A549 (cell line): Measurements from ENCODE around the gene EPPIN.

Experiments used
- CHD2 ChIP-seq: fragments of 150-350 bp; IDR thresholded peaks from 2 replicates; pipeline ENCODE4 v1.6.1; 2014; ENCODE audit warnings: low read length; ENCODE audit not compliant: partially characterized antibody
- EP300 ChIP-seq, 2 experiments: fragments of >200 bp; sonication (Bioruptor Twin); formaldehyde crosslinking; IDR thresholded peaks; 2 replicates in 1 of 2; 3 replicates in 1 of 2; pipeline ENCODE4 v1.6.1; 2016 to 2017
- HOXB13 ChIP-seq: fragments of 250-450 bp; sonication (Bioruptor Pico); IDR thresholded peaks from 2 replicates; pipeline ENCODE4 v1.5.0; 2020; ENCODE audit warnings: low read depth, mild to moderate bottlenecking, moderate library complexity
- MYC ChIP-seq: IDR thresholded peaks from 2 replicates; pipeline ENCODE4 v1.6.1; 2012; ENCODE audit warnings: mild to moderate bottlenecking, inconsistent platforms, low read length, improper control_type of control experiment, borderline replicate concordance
- POLR2A ChIP-seq: IDR thresholded peaks from 2 replicates; pipeline ENCODE4 v1.6.1; 2012; ENCODE audit warnings: mild to moderate bottlenecking, low read length
- RAD21 ChIP-seq, 2 experiments: fragments of >200 bp in 1 of 2; sonication (Bioruptor Twin) in 1 of 2; formaldehyde crosslinking in 1 of 2; IDR thresholded peaks in 1 of 2; conservative IDR thresholded peaks in 1 of 2; 2 replicates in 1 of 2; 3 replicates in 1 of 2; pipeline ENCODE4 v1.6.1; 2012 to 2018; ENCODE audit warnings: inconsistent platforms in 1 of 2
- SMC3 ChIP-seq: fragments of >200 bp; sonication (Bioruptor Twin); formaldehyde crosslinking; IDR thresholded peaks from 3 replicates; pipeline ENCODE4 v1.6.1; 2018; ENCODE audit warnings: inconsistent platforms
- TF ChIP-seq, protein P1 (sequence below): fragments of >200 bp; sonication (Bioruptor Twin); formaldehyde crosslinking; IDR thresholded peaks from 3 replicates; pipeline ENCODE4 v1.5.1; 2016

DNA sequence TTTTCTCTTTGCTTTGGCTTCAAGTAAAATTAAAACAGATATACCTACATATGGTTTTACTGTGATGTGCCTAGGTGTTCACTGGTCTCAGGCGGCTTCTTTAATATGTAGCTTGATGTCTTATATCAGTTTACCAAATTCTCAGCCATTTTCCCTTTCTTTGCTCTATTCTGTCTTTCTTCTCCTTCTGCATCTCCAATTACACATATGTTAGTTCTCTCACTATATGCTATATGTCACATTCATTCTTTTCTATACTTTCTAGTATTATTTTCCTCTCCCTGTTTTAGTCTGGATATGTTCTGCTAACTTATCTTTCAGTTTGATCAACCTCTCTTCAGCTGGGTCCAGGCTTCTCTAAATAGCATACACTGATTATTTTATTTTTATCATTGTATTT lies 46.3 kb upstream of the EPPIN start:
- TF ChIP-seq POLR2A (no peak), CHD2 (no peak), RAD21 (conservative IDR thresholded peaks at IDR 0.05 in 1 of 2, IDR thresholded peaks at IDR 0.05 in 1 of 2) (no peak), SMC3 (no peak), EP300 (IDR thresholded peaks at IDR 0.05) (no peak), MYC (no peak), HOXB13 (CRISPR knock-in tag) (no peak)
- TF ChIP-seq, protein P1, sequence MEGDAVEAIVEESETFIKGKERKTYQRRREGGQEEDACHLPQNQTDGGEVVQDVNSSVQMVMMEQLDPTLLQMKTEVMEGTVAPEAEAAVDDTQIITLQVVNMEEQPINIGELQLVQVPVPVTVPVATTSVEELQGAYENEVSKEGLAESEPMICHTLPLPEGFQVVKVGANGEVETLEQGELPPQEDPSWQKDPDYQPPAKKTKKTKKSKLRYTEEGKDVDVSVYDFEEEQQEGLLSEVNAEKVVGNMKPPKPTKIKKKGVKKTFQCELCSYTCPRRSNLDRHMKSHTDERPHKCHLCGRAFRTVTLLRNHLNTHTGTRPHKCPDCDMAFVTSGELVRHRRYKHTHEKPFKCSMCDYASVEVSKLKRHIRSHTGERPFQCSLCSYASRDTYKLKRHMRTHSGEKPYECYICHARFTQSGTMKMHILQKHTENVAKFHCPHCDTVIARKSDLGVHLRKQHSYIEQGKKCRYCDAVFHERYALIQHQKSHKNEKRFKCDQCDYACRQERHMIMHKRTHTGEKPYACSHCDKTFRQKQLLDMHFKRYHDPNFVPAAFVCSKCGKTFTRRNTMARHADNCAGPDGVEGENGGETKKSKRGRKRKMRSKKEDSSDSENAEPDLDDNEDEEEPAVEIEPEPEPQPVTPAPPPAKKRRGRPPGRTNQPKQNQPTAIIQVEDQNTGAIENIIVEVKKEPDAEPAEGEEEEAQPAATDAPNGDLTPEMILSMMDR, result no peak
